Measurements from ENCODE around the gene SCART1. TPM values are rescaled to one million over a fixed set of nuclear protein-coding genes. Genes with fewer than 3 reads are reported as not detected.
"Not testable (repeated sequence)": the region's sequence is repeated elsewhere in the genome, so short reads cannot be mapped to it uniquely, and the experiment has no call there.

Gene SCART1
- total and polyA plus RNA-seq, 10 of the 15 experiments (the other 5 are each of a cell fraction or from before 2014, with no cell fraction given), result 0.05 to 22.0 (median 0.58) TPM

GRCh38 chr10:133440633-133441285 is 13.0 kb upstream of the SCART1 start:
- ChIA-PET RAD21 (ENCODE audit: unreplicated experiment) (no interaction called here), POLR2A (no interaction called here), CTCF (no interaction called here), SMC1A (ENCODE audit: uncharacterized antibody, unreplicated experiment) (no interaction called here)
- 53% methylated on average over 14 of the region's 18 CpGs for WGBS (ENCODE audit: insufficient coverage, insufficient replicate concordance, low lambda C conversion rate, missing lambda C conversion rate)
- BruUV-seq (replicated peaks), result no TSS peak
- no peaks in the 10 kb centered on the region for H4K20me1 ChIP-seq (ENCODE audit: control insufficient read depth, insufficient read depth)
- TF ChIP-seq BCLAF1 (IDR thresholded peaks at IDR 0.05), result no peak
- TF ChIP-seq ATF2 (IDR thresholded peaks at IDR 0.05; ENCODE audit: low read length), result no peak
- no peak for TF ChIP-seq EED (IDR thresholded peaks at IDR 0.05; ENCODE audit: low read depth)
- no peak for TF ChIP-seq USF1 (IDR thresholded peaks at IDR 0.05; ENCODE audit: borderline replicate concordance, extremely low read length, insufficient read depth, low read depth, low read length)
- TF ChIP-seq SMAD1 (IDR thresholded peaks at IDR 0.05; ENCODE audit: low read depth, partially characterized antibody), result no peak
- TF ChIP-seq RCOR1 (conservative IDR thresholded peaks at IDR 0.05; ENCODE audit: low read depth, low read length), result no peak
- TF ChIP-seq BHLHE40 (IDR thresholded peaks at IDR 0.05; ENCODE audit: borderline replicate concordance in 1 of 2, low read depth in 2 of 2, low read length in 1 of 2), result no peak
- TF ChIP-seq POLR2AphosphoS2 (IDR thresholded peaks at IDR 0.05; ENCODE audit: low read depth, low read length), result no peak
- no peak for TF ChIP-seq MLLT1 (IDR thresholded peaks at IDR 0.05)
- no peak for ATAC-seq
- no peak overlapping the region for H2AFZ ChIP-seq (ENCODE audit: control insufficient read depth, low read depth, low read length)
- H3K9ac ChIP-seq (ENCODE audit: control insufficient read depth, insufficient read depth, low read length), result no peak overlapping the region
- H3K27ac ChIP-seq (ENCODE audit: control insufficient read depth, insufficient read depth), result no peak overlapping the region
- H3K36me3 ChIP-seq (ENCODE audit: control insufficient read depth in 2 of 2, insufficient read depth in 2 of 2, low read length in 1 of 2), result no peaks in the 10 kb centered on the region
- no peaks in the 10 kb centered on the region for H3K27me3 ChIP-seq (replicated peaks in 1 of 2; ENCODE audit: control insufficient read depth in 2 of 2, insufficient read depth in 2 of 2, low read length in 1 of 2)
- no peaks in the 10 kb centered on the region for H3K79me2 ChIP-seq (ENCODE audit: control insufficient read depth, insufficient read depth, low read length)
- no peak for DNase-seq (ENCODE audit: low read depth, low spot score)
- FAIRE-seq, result no peak
- no peaks in the 10 kb centered on the region for H3K4me1 ChIP-seq (ENCODE audit: control insufficient read depth, insufficient read depth, low read length)
- no peaks in the 10 kb centered on the region; the same call in 2 of the 3 replicates for H3K9me3 ChIP-seq (replicated peaks; ENCODE audit: control insufficient read depth, insufficient read depth, low read length)
- intact Hi-C loops (cut with micrococcal nuclease; ENCODE audit: unreplicated experiment) (no loop called here), in situ Hi-C loops (cut with MboI) (no loop called here)
- no peak overlapping the region for H3K4me2 ChIP-seq (ENCODE audit: control insufficient read depth, insufficient read depth)
- no peak overlapping the region for H3K4me3 ChIP-seq

- DNase-seq (ENCODE audit: low read depth, low spot score); POLR2A ChIA-PET; ATAC-seq; CTCF ChIA-PET; BruUV-seq (replicated peaks); H3K9me3 ChIP-seq (replicated peaks; ENCODE audit: control insufficient read depth, insufficient read depth, low read length); H3K27me3 ChIP-seq (replicated peaks in 1 of 2; ENCODE audit: control insufficient read depth in 2 of 2, insufficient read depth in 2 of 2, low read length in 1 of 2); H3K4me2 ChIP-seq (ENCODE audit: control insufficient read depth, insufficient read depth); H2AFZ ChIP-seq (ENCODE audit: control insufficient read depth, low read depth, low read length); intact Hi-C loops (cut with micrococcal nuclease; ENCODE audit: unreplicated experiment); H3K4me1 ChIP-seq (ENCODE audit: control insufficient read depth, insufficient read depth, low read length); H4K20me1 ChIP-seq (ENCODE audit: control insufficient read depth, insufficient read depth); SMC1A ChIA-PET (ENCODE audit: uncharacterized antibody, unreplicated experiment); H3K9ac ChIP-seq (ENCODE audit: control insufficient read depth, insufficient read depth, low read length); in situ Hi-C loops (cut with MboI); RAD21 ChIA-PET (ENCODE audit: unreplicated experiment); H3K27ac ChIP-seq (ENCODE audit: control insufficient read depth, insufficient read depth); H3K36me3 ChIP-seq (ENCODE audit: control insufficient read depth in 2 of 2, insufficient read depth in 2 of 2, low read length in 1 of 2); H3K4me3 ChIP-seq; H3K79me2 ChIP-seq (ENCODE audit: control insufficient read depth, insufficient read depth, low read length); FAIRE-seq: not testable (repeated sequence)
- 71% methylated on average over 10 of the region's 21 CpGs for WGBS (ENCODE audit: insufficient coverage, insufficient replicate concordance, low lambda C conversion rate, missing lambda C conversion rate)
These were observed 12.4 kb upstream of the SCART1 start for GRCh38 chr10:133441356-133441755.
